ENCODE data around the gene CLDND1.

- TF ChIP-seq CTCF (IDR thresholded peaks at IDR 0.05) (no peak), ZFX (IDR thresholded peaks at IDR 0.05; ENCODE audit: borderline replicate concordance) (no peak)
These were observed 32.3 kb upstream of the CLDND1 start for GRCh38 chr3:98555025-98555379.

Measured in 22Rv1 (cell line).